Neural progenitor cell (in vitro differentiated cells): Measurements from ENCODE around the gene JMJD8. TPM values are rescaled to one million over a fixed set of nuclear protein-coding genes. Genes with fewer than 3 reads are reported as not detected.

Experiments used
- DNase-seq: peaks from one replicate; pipeline ENCODE4 v3.0.0-alpha.2; 2016; ENCODE audit warnings: low spot score
- H2AFZ ChIP-seq: fragments of 200-600 bp; sonication (generic); replicated peaks from 2 replicates; pipeline ENCODE4 v1.6.1; 2016; ENCODE audit warnings: antibody characterized with exemption
- H3F3A ChIP-seq: fragments of 200-600 bp; sonication (generic); 2 replicates; pipeline ENCODE4 v1.6.1; 2016; ENCODE audit warnings: antibody characterized with exemption, low read depth
- H3K27ac ChIP-seq: fragments of 200-600 bp; sonication (generic); 2 replicates; pipeline ENCODE4 v1.5.1; 2016; ENCODE audit warnings: mild to moderate bottlenecking
- H3K27me3 ChIP-seq: fragments of 200-600 bp; sonication (generic); 2 replicates; pipeline ENCODE4 v1.6.1; 2016; ENCODE audit warnings: mild to moderate bottlenecking, moderate library complexity
- H3K36me3 ChIP-seq: fragments of 200-600 bp; sonication (generic); 2 replicates; pipeline ENCODE4 v1.5.1; 2016
- H3K4me1 ChIP-seq: fragments of 200-600 bp; sonication (generic); 2 replicates; pipeline ENCODE4 v1.6.1; 2016; ENCODE audit warnings: mixed run types
- H3K4me2 ChIP-seq: fragments of 200-600 bp; sonication (generic); 2 replicates; pipeline ENCODE4 v1.6.1; 2016
- H3K4me3 ChIP-seq: fragments of 200-600 bp; sonication (generic); 2 replicates; pipeline ENCODE4 v1.5.1; 2016
- H3K79me2 ChIP-seq: fragments of 200-600 bp; sonication (generic); 2 replicates; pipeline ENCODE4 v1.6.1; 2016; ENCODE audit warnings: low read depth
- H3K9ac ChIP-seq: fragments of 200-600 bp; sonication (generic); 2 replicates; pipeline ENCODE4 v1.6.1; 2016
- H3K9me3 ChIP-seq: fragments of 200-600 bp; sonication (generic); 2 replicates; pipeline ENCODE4 v1.5.1; 2016; ENCODE audit warnings: low read depth
- H4K20me1 ChIP-seq: fragments of 200-600 bp; sonication (generic); 2 replicates; pipeline ENCODE4 v1.6.1; 2016; ENCODE audit warnings: low read depth
- H3K27ac Mint-ChIP-seq: 3 replicates; pipeline ENCODE4 v1.8.0; 2021; ENCODE audit warnings: mixed read lengths
- H3K27me3 Mint-ChIP-seq: 2 replicates; pipeline ENCODE4 v1.8.0; 2022; ENCODE audit warnings: low read depth, mild to moderate bottlenecking, inconsistent platforms, moderate library complexity, mixed read lengths; ENCODE audit not compliant: insufficient read depth
- H3K36me3 Mint-ChIP-seq: 3 replicates; pipeline ENCODE4 v1.8.0; 2021; ENCODE audit warnings: mixed read lengths
- H3K4me1 Mint-ChIP-seq: 3 replicates; pipeline ENCODE4 v1.8.0; 2021; ENCODE audit warnings: mixed read lengths
- H3K4me3 Mint-ChIP-seq: 3 replicates; pipeline ENCODE4 v1.8.0; 2021; ENCODE audit warnings: mild to moderate bottlenecking, moderate library complexity, mixed read lengths
- H3K9me3 Mint-ChIP-seq: 3 replicates; pipeline ENCODE4 v1.8.0; 2020; ENCODE audit warnings: mixed read lengths
- CTCF ChIP-seq: fragments of 200-600 bp; sonication (generic); IDR thresholded peaks from 2 replicates; pipeline ENCODE4 v1.5.1; 2017; ENCODE audit warnings: antibody characterized with exemption, mild to moderate bottlenecking
- EZH2 ChIP-seq: fragments of 200-600 bp; sonication (generic); IDR thresholded peaks from 2 replicates; pipeline ENCODE4 v1.6.1; 2017; ENCODE audit warnings: antibody characterized with exemption, mild to moderate bottlenecking, moderate library complexity
- EZH2phosphoT487 ChIP-seq: fragments of 200-600 bp; sonication (generic); IDR thresholded peaks from 2 replicates; pipeline ENCODE4 v1.6.1; 2017; ENCODE audit warnings: antibody characterized with exemption
- total RNA-seq: library from RNA; depleted of rRNA; stranded (reverse); fragments of >200 nt; gene quantifications from 2 replicates; pipeline ENCODE4 v1.2.3, GENCODE V29; 2015; ENCODE audit warnings: low replicate concordance

Gene JMJD8
- total RNA-seq, 1 donor from 2014 or later = 32.1 TPM

DNA sequence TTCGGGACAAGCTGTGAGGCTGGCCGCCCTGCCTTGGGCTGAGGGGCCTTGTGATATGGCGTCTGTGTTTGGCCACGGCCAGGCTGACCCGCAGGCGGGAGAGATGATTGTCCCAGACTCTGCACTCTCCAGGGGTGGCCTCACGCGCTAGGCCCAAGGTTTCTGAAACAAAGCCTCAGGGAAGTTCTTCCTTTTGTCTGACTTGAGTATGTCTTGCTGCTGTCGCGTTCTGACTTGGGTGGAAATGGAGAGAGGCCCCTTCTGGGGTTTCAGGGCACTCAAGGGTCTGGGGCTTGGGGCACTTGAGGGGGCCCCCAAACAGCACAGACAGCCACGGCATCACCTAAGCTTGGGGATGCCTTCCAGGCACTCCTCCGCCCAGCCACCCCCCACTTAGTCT is 26.9 kb upstream of the JMJD8 start:
- H4K20me1 ChIP-seq = peaks cover 24% of the 10 kb centered on the region
- Mint-ChIP-seq H3K9me3 (no peaks in the 10 kb centered on the region), H3K4me1 (peaks cover 41% of the 10 kb centered on the region), H3K27ac (peak overlapping the region; percentile 87), H3K27me3 (peaks cover 27% of the 10 kb centered on the region), H3K4me3 (peak overlapping the region; percentile 57), H3K36me3 (no peaks in the 10 kb centered on the region)
- H3K4me2 ChIP-seq = no peak overlapping the region
- no peak overlapping the region for H3K9ac ChIP-seq
- H3K4me3 ChIP-seq = no peak overlapping the region
- TF ChIP-seq EZH2 (no peak), EZH2phosphoT487 (no peak), CTCF (no peak)
- H3K27me3 ChIP-seq = peaks cover 85% of the 10 kb centered on the region
- H3K79me2 ChIP-seq = no peaks in the 10 kb centered on the region
- DNase-seq = no peak
- H3K9me3 ChIP-seq = no peaks in the 10 kb centered on the region
- H2AFZ ChIP-seq = no peak overlapping the region
- no peak overlapping the region for H3K27ac ChIP-seq
- peaks cover 37% of the 10 kb centered on the region for H3F3A ChIP-seq
- peaks cover 14% of the 10 kb centered on the region for H3K4me1 ChIP-seq
- no peaks in the 10 kb centered on the region for H3K36me3 ChIP-seq

GRCh38 chr16:710500-711075 is 26.5 kb upstream of the JMJD8 start:
- Histone ChIP-seq H3K9ac (no peak overlapping the region), H3K27me3 (peaks cover 90% of the 10 kb centered on the region), H3K79me2 (no peaks in the 10 kb centered on the region), H3F3A (peaks cover 33% of the 10 kb centered on the region), H3K4me2 (peak overlapping the region; percentile 21), H3K27ac (no peak overlapping the region), H3K36me3 (no peaks in the 10 kb centered on the region), H4K20me1 (peaks cover 26% of the 10 kb centered on the region), H3K4me1 (peaks cover 10% of the 10 kb centered on the region), H3K4me3 (no peak overlapping the region), H3K9me3 (no peaks in the 10 kb centered on the region), H2AFZ (no peak overlapping the region)
- TF ChIP-seq EZH2 (no peak), EZH2phosphoT487 (no peak), CTCF (no peak)
- peaks cover 27% of the 10 kb centered on the region for H3K27me3 Mint-ChIP-seq
- H3K27ac Mint-ChIP-seq = peak overlapping the region; percentile 89
- no peaks in the 10 kb centered on the region for H3K36me3 Mint-ChIP-seq
- H3K4me1 Mint-ChIP-seq = peaks cover 41% of the 10 kb centered on the region
- H3K9me3 Mint-ChIP-seq = no peaks in the 10 kb centered on the region
- H3K4me3 Mint-ChIP-seq = peak overlapping the region; percentile 78
- DNase-seq = no peak

DNA sequence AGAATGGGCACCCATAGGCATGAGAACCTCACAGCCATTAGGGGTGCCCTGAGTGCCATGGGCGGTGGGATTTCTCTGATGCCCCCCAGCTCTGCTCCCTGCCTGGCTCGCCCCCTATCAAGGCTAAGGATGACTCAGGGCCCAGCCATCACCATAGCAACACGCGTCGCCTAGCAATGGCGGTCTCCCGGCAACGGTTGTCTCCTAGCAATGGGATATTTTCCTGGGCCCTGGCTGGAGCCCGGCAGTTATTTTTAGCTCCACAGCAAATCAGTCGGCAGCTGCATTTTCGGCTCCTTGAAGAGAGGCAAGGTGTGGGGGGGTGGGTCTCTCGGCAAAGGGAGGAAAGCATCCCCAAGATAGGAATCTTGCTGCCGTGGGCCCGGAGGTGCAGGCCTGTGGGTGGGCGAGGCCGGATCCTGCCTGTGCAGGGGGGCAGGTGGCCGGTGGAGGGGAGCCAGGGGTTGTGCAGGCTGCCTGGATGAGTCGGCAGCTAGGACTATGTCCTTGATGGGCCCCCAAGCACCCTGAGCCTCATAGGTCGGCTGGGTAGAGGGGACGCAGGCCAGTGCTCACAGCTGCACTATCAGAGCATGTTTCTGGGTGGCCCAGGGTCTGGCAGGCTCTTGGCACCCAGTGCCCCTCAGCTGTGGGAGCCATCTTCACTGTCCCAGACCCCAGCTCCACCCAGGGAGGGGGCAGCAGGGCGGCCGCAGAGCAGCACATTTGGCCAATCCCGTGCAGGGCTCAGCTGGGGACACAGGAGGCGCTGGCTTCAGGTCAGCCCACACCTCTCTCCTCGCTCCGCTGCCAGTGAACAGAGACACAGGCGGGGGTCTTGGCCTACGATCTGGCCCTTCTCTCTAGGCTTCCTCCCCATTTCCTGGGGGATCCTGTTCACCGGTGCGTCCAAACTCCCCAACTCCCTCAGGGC is 25.7 kb upstream of the JMJD8 start:
- peaks cover 27% of the 10 kb centered on the region for H3K27me3 Mint-ChIP-seq
- H2AFZ ChIP-seq = no peak overlapping the region
- peak overlapping the region; percentile 92 for H3K27ac Mint-ChIP-seq
- no peaks in the 10 kb centered on the region for H3K36me3 Mint-ChIP-seq
- no peaks in the 10 kb centered on the region for H3K9me3 Mint-ChIP-seq
- H3K4me3 ChIP-seq = no peak overlapping the region
- H3K9ac ChIP-seq = no peak overlapping the region
- H3K4me2 ChIP-seq = peak overlapping the region; percentile 21
- peaks cover 33% of the 10 kb centered on the region for H3F3A ChIP-seq
- no peaks in the 10 kb centered on the region for H3K79me2 ChIP-seq
- TF ChIP-seq EZH2 (no peak), CTCF (peak; percentile 15)
- H4K20me1 ChIP-seq = peaks cover 30% of the 10 kb centered on the region
- peaks cover 41% of the 10 kb centered on the region for H3K4me1 Mint-ChIP-seq
- DNase-seq = peak; percentile 83
- peak overlapping the region; percentile 78 for H3K4me3 Mint-ChIP-seq
- H3K27ac ChIP-seq = no peak overlapping the region
- H3K36me3 ChIP-seq = no peaks in the 10 kb centered on the region
- peaks cover 10% of the 10 kb centered on the region for H3K4me1 ChIP-seq
- H3K9me3 ChIP-seq = no peaks in the 10 kb centered on the region
- H3K27me3 ChIP-seq = peaks cover 98% of the 10 kb centered on the region
